ENCODE data around the gene CHRM4. TPM values are rescaled to one million over a fixed set of nuclear protein-coding genes. Genes with fewer than 3 reads are reported as not detected.

CHRM4 gene
- total and polyA plus RNA-seq, 12 donors = 0.03 to 0.32 (median 0.30) TPM; not detected in 9

DNA sequence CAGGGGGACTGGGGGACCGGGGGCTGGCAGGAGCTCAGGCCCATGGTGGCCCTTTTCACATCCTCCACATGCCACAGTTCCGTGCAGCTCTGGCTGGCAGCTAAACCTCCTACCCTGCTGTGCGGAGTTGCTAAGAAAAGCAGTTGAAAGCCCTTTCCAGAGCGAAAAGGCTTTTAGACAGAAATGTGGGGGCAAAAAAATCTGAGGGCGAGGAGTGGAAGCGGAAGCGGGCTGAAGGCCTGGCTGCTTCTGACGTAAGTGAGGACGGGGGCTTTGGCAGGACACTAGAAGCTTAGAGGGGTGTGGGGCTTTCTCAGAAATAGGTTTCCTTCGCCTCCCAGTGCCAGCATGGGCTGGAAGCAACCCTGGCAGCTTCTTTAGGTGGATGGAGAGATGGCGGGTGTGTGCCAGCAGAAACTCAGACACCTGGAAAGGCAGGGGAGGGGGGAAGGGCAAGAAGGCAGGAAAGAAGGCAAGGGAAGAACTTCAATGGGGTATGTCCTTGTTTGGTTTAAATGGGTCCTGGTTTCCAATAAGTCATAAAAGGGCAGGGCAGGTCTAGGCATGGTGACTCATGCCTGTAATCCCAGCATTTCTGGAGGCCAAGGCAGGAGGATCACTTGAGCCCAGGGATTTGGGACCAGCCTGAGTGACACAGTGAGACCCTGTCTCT lies 55.5 kb downstream of the CHRM4 start:
- DNase-seq (no peak), ATAC-seq (no peak)
- TF ChIP-seq, protein P1, sequence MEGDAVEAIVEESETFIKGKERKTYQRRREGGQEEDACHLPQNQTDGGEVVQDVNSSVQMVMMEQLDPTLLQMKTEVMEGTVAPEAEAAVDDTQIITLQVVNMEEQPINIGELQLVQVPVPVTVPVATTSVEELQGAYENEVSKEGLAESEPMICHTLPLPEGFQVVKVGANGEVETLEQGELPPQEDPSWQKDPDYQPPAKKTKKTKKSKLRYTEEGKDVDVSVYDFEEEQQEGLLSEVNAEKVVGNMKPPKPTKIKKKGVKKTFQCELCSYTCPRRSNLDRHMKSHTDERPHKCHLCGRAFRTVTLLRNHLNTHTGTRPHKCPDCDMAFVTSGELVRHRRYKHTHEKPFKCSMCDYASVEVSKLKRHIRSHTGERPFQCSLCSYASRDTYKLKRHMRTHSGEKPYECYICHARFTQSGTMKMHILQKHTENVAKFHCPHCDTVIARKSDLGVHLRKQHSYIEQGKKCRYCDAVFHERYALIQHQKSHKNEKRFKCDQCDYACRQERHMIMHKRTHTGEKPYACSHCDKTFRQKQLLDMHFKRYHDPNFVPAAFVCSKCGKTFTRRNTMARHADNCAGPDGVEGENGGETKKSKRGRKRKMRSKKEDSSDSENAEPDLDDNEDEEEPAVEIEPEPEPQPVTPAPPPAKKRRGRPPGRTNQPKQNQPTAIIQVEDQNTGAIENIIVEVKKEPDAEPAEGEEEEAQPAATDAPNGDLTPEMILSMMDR (IDR thresholded peaks at IDR 0.05) = no peak
- Histone ChIP-seq H3K27me3 (peaks cover 5 to 38% (median 20%) of the 10 kb centered on the region in 7 donors), H3K4me1 (peaks cover 20 to 82% (median 47%) of the 10 kb centered on the region in 9 donors), H3K9me3 (no peaks in the 10 kb centered on the region), H3K27ac (no peak overlapping the region), H3K36me3 (no peaks in the 10 kb centered on the region), H3K4me3 (no peak overlapping the region)
- intact Hi-C loops (cut with DNase I) = no loop called here
- 92 to 94% methylated on average over 11 of the region's 11 CpGs for WGBS, 2 donors

- no peak for DNase-seq
- Histone ChIP-seq H3K9me3 (no peaks in the 10 kb centered on the region), H3K27ac (no peak overlapping the region), H3K27me3 (peaks cover 5 to 46% (median 20%) of the 10 kb centered on the region in 7 donors), H3K36me3 (no peaks in the 10 kb centered on the region), H3K4me1 (peaks cover 24 to 85% (median 49%) of the 10 kb centered on the region in 9 donors), H3K4me3 (no peak overlapping the region)
- no peak for ATAC-seq
- TF ChIP-seq, protein P1 (IDR thresholded peaks at IDR 0.05) = no peak
- intact Hi-C loops (cut with DNase I) = no loop called here
- WGBS, 2 donors = 88 to 96% methylated on average over 6 of the region's 6 CpGs
Observed at GRCh38 chr11:46335271-46335670, 56.3 kb downstream of the CHRM4 start.

DNA sequence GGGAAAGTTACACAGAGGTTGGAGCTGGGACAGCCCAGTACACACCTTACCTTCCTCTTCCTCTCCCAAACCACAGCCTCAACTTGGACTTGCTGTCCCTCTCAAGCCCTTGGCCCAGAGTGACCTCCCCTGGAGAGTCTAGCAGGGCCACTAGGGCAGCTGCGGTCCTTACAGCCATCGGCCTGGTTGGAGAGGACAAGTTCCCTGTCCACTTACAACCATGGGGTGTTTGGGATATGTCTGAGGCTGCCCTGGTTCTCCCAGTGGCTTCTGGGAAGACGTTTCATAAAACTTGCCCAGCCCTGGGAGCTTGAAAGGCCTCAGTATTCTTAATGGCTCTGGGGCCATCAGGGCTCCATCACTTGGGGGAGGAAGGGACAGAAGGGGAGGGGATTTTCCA lies 57.4 kb downstream of the CHRM4 start:
- Histone ChIP-seq H3K4me3 (no peak overlapping the region), H3K27ac (no peak overlapping the region)
- intact Hi-C loops (cut with DNase I) = no loop called here

More for the DNA sequence above, 57.4 kb downstream of the CHRM4 start:
- WGBS, 2 donors = 87 to 97% methylated on average over 3 of the region's 3 CpGs
- H3K27me3 ChIP-seq = peaks cover 5 to 56% (median 21%) of the 10 kb centered on the region in 7 donors
- ATAC-seq (no peak), DNase-seq (no peak)
- peaks cover 17 to 78% (median 40%) of the 10 kb centered on the region in 9 donors for H3K4me1 ChIP-seq
- H3K36me3 ChIP-seq = no peaks in the 10 kb centered on the region
- TF ChIP-seq, protein P1 (IDR thresholded peaks at IDR 0.05) = no peak
- H3K9me3 ChIP-seq = no peaks in the 10 kb centered on the region

Small RNA genes lying within 50 kb of the gene (microRNA-seq; reads per million reads assigned to microRNA genes)
- 0 to 0.51 reads per million in 2 donors for gene MIR4688

Other genes with a start within 250 kb of the CHRM4 start
- gene CREB3L1, start 114.1 kb downstream of the CHRM4 start, total RNA-seq = 100 to 1,000 TPM in 1 of 10 donors, 10 to 100 TPM in 9; 14.9 to 127 (median 36.1) TPM
- gene CREB3L1, start 114.1 kb downstream of the CHRM4 start, polyA plus RNA-seq = 10 to 100 TPM in 1 of 2 donors, 1 to 10 TPM in 1; 9.7 to 49.5 TPM
- gene DGKZ, start 44.3 kb downstream of the CHRM4 start, total RNA-seq = 10 to 100 TPM; 46.4 to 77.9 (median 60.1) TPM
- 100 to 1,000 TPM in 1 of 2 donors, 10 to 100 TPM in 1; 31.9 to 107 TPM for gene DGKZ, start 44.3 kb downstream of the CHRM4 start, polyA plus RNA-seq
- 10 to 100 TPM in 2 of 10 donors, 1 to 10 TPM in 8; 3.6 to 16.5 (median 5.3) TPM for gene MDK, start 10.1 kb downstream of the CHRM4 start, total RNA-seq
- 1 to 10 TPM; 3.7 to 8.2 TPM for gene MDK, start 10.1 kb downstream of the CHRM4 start, polyA plus RNA-seq
- gene AMBRA1, start 202.2 kb upstream of the CHRM4 start, total RNA-seq = 10 to 100 TPM; 11.7 to 23.3 (median 17.1) TPM
- 1 to 10 TPM; 5.2 to 7.5 TPM for gene AMBRA1, start 202.2 kb upstream of the CHRM4 start, polyA plus RNA-seq
- 1 to 10 TPM; 2.6 to 4.4 (median 3.2) TPM for gene HARBI1, start 225.5 kb upstream of the CHRM4 start, total RNA-seq
- gene HARBI1, start 225.5 kb upstream of the CHRM4 start, polyA plus RNA-seq = 1 to 10 TPM; 1.7 to 2.5 TPM
- gene ATG13, start 225.8 kb upstream of the CHRM4 start, total RNA-seq = 10 to 100 TPM; 35.7 to 50.6 (median 42.5) TPM
- gene ATG13, start 225.8 kb upstream of the CHRM4 start, polyA plus RNA-seq = 10 to 100 TPM; 25.8 to 28.6 TPM

Data from heart right ventricle (tissue), 16 donors.